RPMI7951 (cell line): ENCODE results near the gene ZDHHC14. TPM values are rescaled to one million over a fixed set of nuclear protein-coding genes. Genes with fewer than 3 reads are reported as not detected.
"Not testable (repeated sequence)": the region's sequence is repeated elsewhere in the genome, so short reads cannot be mapped to it uniquely, and the experiment has no call there.

Source experiments
- DNase-seq: peaks from one replicate; pipeline ENCODE4 v3.0.0-alpha.2; 2012; ENCODE audit warnings: low read depth
- total RNA-seq: library from RNA; depleted of rRNA; stranded (reverse); fragments of >200 nt; shearing (Covaris generic); gene quantifications from 2 replicates; pipeline ENCODE4 v1.2.3, GENCODE V29; 2014

ZDHHC14 gene
- total RNA-seq, 1 experiment from 2014 or later: 1.8 TPM

- no peak for DNase-seq
Measured at GRCh38 chr6:157464653-157465535, 83.9 kb downstream of the ZDHHC14 start.

GRCh38 chr6:157466342-157466648, 85.3 kb downstream of the ZDHHC14 start:
- no peak for DNase-seq

GRCh38 chr6:157467339-157467738, 86.3 kb downstream of the ZDHHC14 start:
- DNase-seq: not testable (repeated sequence)

GRCh38 chr6:157468054-157468453, 87.1 kb downstream of the ZDHHC14 start:
- DNase-seq: no peak

GRCh38 chr6:157468574-157468973, 87.6 kb downstream of the ZDHHC14 start:
- no peak for DNase-seq

- DNase-seq: no peak
Measured at GRCh38 chr6:157469378-157469777, 88.4 kb downstream of the ZDHHC14 start.

GRCh38 chr6:157471077-157471686, 90.2 kb downstream of the ZDHHC14 start:
- no peak for DNase-seq

GRCh38 chr6:157471895-157472686, 91.1 kb downstream of the ZDHHC14 start:
- no peak for DNase-seq

- DNase-seq: no peak
Measured at GRCh38 chr6:157476797-157477196, 95.8 kb downstream of the ZDHHC14 start.

- no peak for DNase-seq
Measured at GRCh38 chr6:157478926-157479325, 97.9 kb downstream of the ZDHHC14 start.

- no peak for DNase-seq
Measured at GRCh38 chr6:157479464-157480303, 98.7 kb downstream of the ZDHHC14 start.

- no peak for DNase-seq
Measured at GRCh38 chr6:157481189-157481864, 100.3 kb downstream of the ZDHHC14 start.

GRCh38 chr6:157481865-157482249, 100.9 kb downstream of the ZDHHC14 start:
- no peak for DNase-seq

- DNase-seq: no peak
Measured at GRCh38 chr6:157483770-157484169, 102.8 kb downstream of the ZDHHC14 start.

GRCh38 chr6:157484181-157484580, 103.2 kb downstream of the ZDHHC14 start:
- DNase-seq: no peak

GRCh38 chr6:157486572-157486971, 105.6 kb downstream of the ZDHHC14 start:
- no peak for DNase-seq

- DNase-seq: peak; percentile 12
Measured at GRCh38 chr6:157487110-157487773, 106.3 kb downstream of the ZDHHC14 start.

GRCh38 chr6:157488058-157488457, 107.1 kb downstream of the ZDHHC14 start:
- no peak for DNase-seq

- no peak for DNase-seq
Measured at GRCh38 chr6:157488716-157489118, 107.7 kb downstream of the ZDHHC14 start.

GRCh38 chr6:157490611-157491269, 109.8 kb downstream of the ZDHHC14 start:
- DNase-seq: no peak
